T-helper 2 cell treated with Interferon-gamma antibody and Interleukin-4, amounts not matched to agents 100 ng/mL and 5 ng/mL, for 36 hours (primary cell): ENCODE measurements around the gene ARMCX2. TPM values are rescaled to one million over a fixed set of nuclear protein-coding genes. Genes with fewer than 3 reads are reported as not detected.

ENCODE experiments used
- total RNA-seq: library from RNA; stranded (reverse); gene quantifications from 2 replicates; pipeline ENCODE4 v1.2.3, GENCODE V29; 2022

Gene ARMCX2
- total RNA-seq, 1 donor from 2014 or later, result 1.9 TPM

Other genes with a start within 250 kb of the ARMCX2 start
- gene ARMCX4, start 174.4 kb downstream of the ARMCX2 start, total RNA-seq, result 2.6 and 2.8 TPM in 2 replicates
- 0.41 and 0.64 TPM in 2 replicates for gene ARMCX1, start 109.3 kb downstream of the ARMCX2 start, total RNA-seq
- 43.4 and 43.7 TPM in 2 replicates for gene ARMCX6, start 41.9 kb downstream of the ARMCX2 start, total RNA-seq
- 30.4 and 32.0 TPM in 2 replicates for gene ARMCX3, start 36.7 kb downstream of the ARMCX2 start, total RNA-seq